Measurements from ENCODE around the gene SLC41A3.

GRCh38 chr3:126064627-126065258 lies 19.2 kb downstream of the SLC41A3 start:
- TF ChIP-seq EZH2 (IDR thresholded peaks at IDR 0.05; ENCODE audit: insufficient read depth, poor library complexity, severe bottlenecking), result no peak
- TF ChIP-seq EZH2phosphoT487 (IDR thresholded peaks at IDR 0.05; ENCODE audit: insufficient read depth, low read depth), result no peak
